ENCODE measurements around the gene POPDC2. TPM values are rescaled to one million over a fixed set of nuclear protein-coding genes. Genes with fewer than 3 reads are reported as not detected.
"Not testable (repeated sequence)": the region's sequence is repeated elsewhere in the genome, so short reads cannot be mapped to it uniquely, and the experiment has no call there.

POPDC2 gene
- 0.07 TPM in 1 of 2 replicates, not detected in the other for total RNA-seq (2014; rRNA removed; shearing (Covaris generic); ENCODE audit: low replicate concordance)

GRCh38 chr3:119660474-119661440 is at the start of gene POPDC2:
POPDC2 (minus strand) TSS chr3:119660589; CDS start chr3:119660423, 166 bp downstream.
- Histone ChIP-seq H3K27me3 (no peaks in the 10 kb centered on the region), H3K4me3 (no peak within 1 kb of the TSS), H3K36me3 (no peaks in the 10 kb centered on the region), H3K9me3 (no peaks in the 10 kb centered on the region)
- DNase-seq, result no peak

GRCh38 chr3:119703820-119704531 is 43.6 kb upstream of the POPDC2 start:
- Histone ChIP-seq H3K4me3 (no peak overlapping the region), H3K36me3 (no peaks in the 10 kb centered on the region), H3K27me3 (peaks cover 4% of the 10 kb centered on the region; the same call in 1 of the 2 replicates), H3K9me3 (no peaks in the 10 kb centered on the region)
- DNase-seq, result no peak

GRCh38 chr3:119702530-119703527 is 42.4 kb upstream of the POPDC2 start, which contains the start of gene CFAP91:
CFAP91 (plus strand) TSS chr3:119703022; CDS start chr3:119703099, 77 bp downstream.
- Histone ChIP-seq H3K36me3 (no peaks in the 10 kb centered on the region), H3K9me3 (no peaks in the 10 kb centered on the region), H3K27me3 (peaks cover 4% of the 10 kb centered on the region; the same call in 1 of the 2 replicates), H3K4me3 (peak within 1 kb of the TSS; percentile 51)
- DNase-seq, result peak; percentile 95

GRCh38 chr3:119700920-119701734 is 40.7 kb upstream of the POPDC2 start:
- Histone ChIP-seq H3K27me3 (peaks cover 4% of the 10 kb centered on the region; the same call in 1 of the 2 replicates), H3K4me3 (peak overlapping the region; percentile 8), H3K36me3 (no peaks in the 10 kb centered on the region), H3K9me3 (no peaks in the 10 kb centered on the region)
- no peak for DNase-seq

GRCh38 chr3:119700269-119700919 is 40.0 kb upstream of the POPDC2 start:
- Histone ChIP-seq H3K27me3 (peaks cover 4% of the 10 kb centered on the region; the same call in 1 of the 2 replicates), H3K36me3 (no peaks in the 10 kb centered on the region), H3K9me3 (no peaks in the 10 kb centered on the region), H3K4me3 (no peak overlapping the region)
- DNase-seq, result peak; percentile 15

- Histone ChIP-seq H3K9me3 (no peaks in the 10 kb centered on the region), H3K27me3 (no peaks in the 10 kb centered on the region), H3K4me3 (no peak overlapping the region), H3K36me3 (no peaks in the 10 kb centered on the region)
- DNase-seq, result no peak
Observed at GRCh38 chr3:119697394-119697793, 37.0 kb upstream of the POPDC2 start.

- Histone ChIP-seq H3K27me3 (no peaks in the 10 kb centered on the region), H3K36me3 (no peaks in the 10 kb centered on the region), H3K9me3 (no peaks in the 10 kb centered on the region), H3K4me3 (no peak overlapping the region)
- no peak for DNase-seq
Observed at GRCh38 chr3:119695480-119695879, 35.1 kb upstream of the POPDC2 start.

- H3K9me3 ChIP-seq, result no peaks in the 10 kb centered on the region; the same call in 1 of the 2 replicates
- no peaks in the 10 kb centered on the region for H3K36me3 ChIP-seq
- H3K27me3 ChIP-seq, result no peaks in the 10 kb centered on the region
- no peak overlapping the region for H3K4me3 ChIP-seq
- peak; percentile 7 for DNase-seq
Observed at GRCh38 chr3:119690043-119690656, 29.8 kb upstream of the POPDC2 start.

- H3K36me3 ChIP-seq, result no peaks in the 10 kb centered on the region
- H3K4me3 ChIP-seq, result no peak overlapping the region
- H3K27me3 ChIP-seq, result no peaks in the 10 kb centered on the region
- DNase-seq, result no peak
- H3K9me3 ChIP-seq, result no peaks in the 10 kb centered on the region; the same call in 1 of the 2 replicates
Observed at GRCh38 chr3:119683421-119683820, 23.0 kb upstream of the POPDC2 start.

GRCh38 chr3:119681279-119681678 is 20.9 kb upstream of the POPDC2 start:
- H3K9me3 ChIP-seq, result no peaks in the 10 kb centered on the region
- H3K27me3 ChIP-seq, result no peaks in the 10 kb centered on the region
- DNase-seq, result no peak

GRCh38 chr3:119679874-119680273 is 19.5 kb upstream of the POPDC2 start:
- Histone ChIP-seq H3K36me3 (peaks cover 3% of the 10 kb centered on the region; the same call in 1 of the 2 replicates), H3K27me3 (no peaks in the 10 kb centered on the region), H3K9me3 (no peaks in the 10 kb centered on the region), H3K4me3 (no peak overlapping the region)
- no peak for DNase-seq

More at GRCh38 chr3:119681279-119681678, 20.9 kb upstream of the POPDC2 start:
- Histone ChIP-seq H3K36me3 (no peaks in the 10 kb centered on the region), H3K4me3 (no peak overlapping the region)

GRCh38 chr3:119678209-119678608 is 17.8 kb upstream of the POPDC2 start:
- not testable (repeated sequence) for H3K9me3 ChIP-seq, DNase-seq, H3K27me3 ChIP-seq, H3K4me3 ChIP-seq, H3K36me3 ChIP-seq

GRCh38 chr3:119677641-119677934 is 17.2 kb upstream of the POPDC2 start:
- no peak for DNase-seq
- Histone ChIP-seq H3K4me3 (peak overlapping the region; percentile 60), H3K27me3 (no peaks in the 10 kb centered on the region), H3K36me3 (peaks cover 8% of the 10 kb centered on the region; the same call in 1 of the 2 replicates), H3K9me3 (no peaks in the 10 kb centered on the region)

- Histone ChIP-seq H3K9me3 (no peaks in the 10 kb centered on the region), H3K4me3 (peak within 1 kb of the TSS; percentile 60), H3K27me3 (no peaks in the 10 kb centered on the region), H3K36me3 (peaks cover 8% of the 10 kb centered on the region; the same call in 1 of the 2 replicates)
- peak; percentile 96 for DNase-seq
Observed at GRCh38 chr3:119676771-119677640, 16.6 kb upstream of the POPDC2 start, which contains the start of gene COX17. COX17 (minus strand) TSS chr3:119677406; CDS start chr3:119677310, 96 bp downstream.
